Measurements from ENCODE around the gene MYO1G.

Gene MYO1G

DNA sequence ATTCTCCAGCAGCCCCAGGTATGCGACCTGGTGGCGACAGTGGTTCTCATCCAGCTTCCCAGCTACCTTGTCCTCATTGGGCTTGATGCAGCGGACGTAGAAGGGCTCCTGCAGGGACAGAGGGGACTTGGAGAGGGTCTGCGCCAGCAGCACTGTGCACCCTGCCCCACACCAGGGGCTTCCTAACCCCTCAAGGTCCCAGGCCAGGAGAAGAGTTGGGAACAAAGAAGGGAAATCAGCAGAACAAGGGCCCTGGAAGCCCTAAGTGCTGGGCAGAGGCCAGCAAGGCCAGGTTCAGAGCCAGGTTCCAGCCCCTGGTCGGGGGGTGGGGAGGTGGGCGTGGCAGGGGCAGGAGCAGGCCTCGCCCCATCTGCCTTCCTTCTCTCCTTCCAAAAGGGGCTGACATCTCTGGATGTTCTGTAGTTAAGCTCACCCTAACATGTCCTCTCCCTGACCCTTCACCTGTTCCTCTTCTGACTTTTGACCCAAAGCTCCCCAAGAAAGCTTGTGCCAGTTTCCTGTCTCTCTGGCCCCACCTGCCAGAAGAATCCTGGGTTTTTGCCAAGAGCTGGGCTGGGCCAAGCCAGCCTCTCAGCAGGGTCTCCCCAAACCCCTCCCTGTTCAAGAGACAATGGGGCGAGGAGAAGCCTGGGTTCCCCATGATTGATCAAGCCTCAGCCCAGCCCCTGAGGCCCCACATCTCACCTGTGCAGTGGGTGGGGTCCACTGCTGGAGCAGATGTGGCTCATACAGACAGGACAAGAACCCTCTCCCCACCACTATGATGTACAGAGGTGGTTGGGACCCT lies 11.9 kb downstream of the MYO1G start:
- Histone ChIP-seq H3K36me3 (ENCODE audit: control insufficient read depth, insufficient read depth, low read length) (no peaks in the 10 kb centered on the region), H3K4me1 (ENCODE audit: control insufficient read depth, insufficient read depth, low read length) (peaks cover 6% of the 10 kb centered on the region), H3K9me3 (ENCODE audit: control insufficient read depth, low read length) (no peaks in the 10 kb centered on the region), H3K4me3 (ENCODE audit: low read length) (no peak overlapping the region), H3K9ac (ENCODE audit: low read length) (no peak overlapping the region), H3K27me3 (ENCODE audit: control insufficient read depth, insufficient read depth, low read length) (peaks cover 20% of the 10 kb centered on the region)

DNA sequence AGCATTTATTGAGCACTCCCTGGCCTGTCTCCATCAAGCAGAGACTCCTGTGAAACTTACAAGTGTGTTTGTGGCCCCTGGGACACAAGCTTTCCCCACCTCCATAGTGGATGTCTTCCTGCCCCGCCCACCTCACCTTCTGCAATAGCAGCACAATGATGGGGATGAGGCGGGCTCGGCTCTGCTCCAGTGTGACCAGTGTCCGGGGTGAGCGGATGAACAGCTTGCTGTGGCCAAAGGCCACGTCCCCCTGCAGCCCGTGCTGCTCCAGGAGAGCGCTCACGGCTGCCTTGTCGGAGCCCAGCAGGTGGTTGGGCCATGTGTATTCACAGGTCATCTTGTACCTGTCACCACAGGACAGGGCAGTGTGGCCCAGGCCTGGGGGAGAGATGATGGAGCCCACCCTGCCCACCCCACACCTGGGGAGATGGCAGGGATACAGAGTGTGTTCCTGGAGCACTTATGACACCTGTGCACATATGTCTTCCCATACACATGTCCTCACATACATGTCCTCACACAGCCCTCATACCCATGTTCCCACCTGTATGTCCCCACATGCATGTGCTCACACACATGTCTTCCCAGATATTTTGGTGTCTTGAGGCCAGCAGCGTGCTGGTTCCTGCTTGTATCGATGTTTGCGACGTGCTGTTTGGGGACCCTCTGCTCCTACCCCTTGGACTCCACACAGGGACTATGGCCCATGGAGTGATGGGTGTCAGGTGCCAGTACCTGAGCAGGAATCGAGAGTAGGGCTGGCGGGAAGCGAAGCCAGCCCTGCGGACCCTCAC lies 12.7 kb downstream of the MYO1G start:
- H3K9ac ChIP-seq (ENCODE audit: low read length): no peak overlapping the region
- H3K4me1 ChIP-seq (ENCODE audit: control insufficient read depth, insufficient read depth, low read length): peaks cover 6% of the 10 kb centered on the region
- H3K27me3 ChIP-seq (ENCODE audit: control insufficient read depth, insufficient read depth, low read length): peaks cover 24% of the 10 kb centered on the region
- no peaks in the 10 kb centered on the region for H3K9me3 ChIP-seq (ENCODE audit: control insufficient read depth, low read length)
- no peaks in the 10 kb centered on the region for H3K36me3 ChIP-seq (ENCODE audit: control insufficient read depth, insufficient read depth, low read length)
- H3K4me3 ChIP-seq (ENCODE audit: low read length): no peak overlapping the region

- H3K36me3 ChIP-seq (ENCODE audit: control insufficient read depth, insufficient read depth, low read length): no peaks in the 10 kb centered on the region
- no peak overlapping the region for H3K4me3 ChIP-seq (ENCODE audit: low read length)
- peaks cover 6% of the 10 kb centered on the region for H3K4me1 ChIP-seq (ENCODE audit: control insufficient read depth, insufficient read depth, low read length)
- H3K9me3 ChIP-seq (ENCODE audit: control insufficient read depth, low read length): no peaks in the 10 kb centered on the region
- peaks cover 26% of the 10 kb centered on the region for H3K27me3 ChIP-seq (ENCODE audit: control insufficient read depth, insufficient read depth, low read length)
- H3K9ac ChIP-seq (ENCODE audit: low read length): no peak overlapping the region
These were observed 13.3 kb downstream of the MYO1G start for GRCh38 chr7:44965441-44965903.

GRCh38 chr7:44964831-44965440 lies 13.9 kb downstream of the MYO1G start:
- H3K9me3 ChIP-seq (ENCODE audit: control insufficient read depth, low read length): no peaks in the 10 kb centered on the region
- peaks cover 6% of the 10 kb centered on the region for H3K4me1 ChIP-seq (ENCODE audit: control insufficient read depth, insufficient read depth, low read length)
- H3K9ac ChIP-seq (ENCODE audit: low read length): no peak overlapping the region
- peaks cover 31% of the 10 kb centered on the region for H3K27me3 ChIP-seq (ENCODE audit: control insufficient read depth, insufficient read depth, low read length)
- H3K36me3 ChIP-seq (ENCODE audit: control insufficient read depth, insufficient read depth, low read length): no peaks in the 10 kb centered on the region
- H3K4me3 ChIP-seq (ENCODE audit: low read length): no peak overlapping the region

DNA sequence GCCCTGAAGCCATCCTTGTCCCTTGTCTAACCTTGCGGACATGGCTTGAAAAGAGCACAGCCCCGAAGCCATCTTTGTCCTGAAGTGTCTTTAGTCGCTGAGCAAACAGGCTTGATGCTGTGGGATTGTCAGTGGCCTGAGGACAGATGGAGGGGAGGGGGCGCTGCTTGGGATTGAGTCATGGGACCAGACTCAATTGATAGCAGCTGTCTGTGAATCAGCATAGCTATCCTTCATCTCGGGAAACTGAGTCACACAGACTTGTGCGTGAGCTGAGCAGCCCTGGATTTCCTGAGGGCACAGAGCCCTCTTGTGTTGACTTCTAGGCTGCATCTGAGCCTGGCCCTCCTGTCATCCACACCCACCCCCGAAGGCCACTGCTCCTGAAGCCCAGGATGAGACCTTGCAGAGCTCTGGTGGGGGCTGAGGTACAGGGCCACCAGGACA lies 14.4 kb downstream of the MYO1G start:
- Histone ChIP-seq H3K9ac (ENCODE audit: low read length) (no peak overlapping the region), H3K4me1 (ENCODE audit: control insufficient read depth, insufficient read depth, low read length) (peaks cover 6% of the 10 kb centered on the region), H3K27me3 (ENCODE audit: control insufficient read depth, insufficient read depth, low read length) (peaks cover 31% of the 10 kb centered on the region), H3K4me3 (ENCODE audit: low read length) (no peak overlapping the region), H3K36me3 (ENCODE audit: control insufficient read depth, insufficient read depth, low read length) (no peaks in the 10 kb centered on the region), H3K9me3 (ENCODE audit: control insufficient read depth, low read length) (no peaks in the 10 kb centered on the region)

DNA sequence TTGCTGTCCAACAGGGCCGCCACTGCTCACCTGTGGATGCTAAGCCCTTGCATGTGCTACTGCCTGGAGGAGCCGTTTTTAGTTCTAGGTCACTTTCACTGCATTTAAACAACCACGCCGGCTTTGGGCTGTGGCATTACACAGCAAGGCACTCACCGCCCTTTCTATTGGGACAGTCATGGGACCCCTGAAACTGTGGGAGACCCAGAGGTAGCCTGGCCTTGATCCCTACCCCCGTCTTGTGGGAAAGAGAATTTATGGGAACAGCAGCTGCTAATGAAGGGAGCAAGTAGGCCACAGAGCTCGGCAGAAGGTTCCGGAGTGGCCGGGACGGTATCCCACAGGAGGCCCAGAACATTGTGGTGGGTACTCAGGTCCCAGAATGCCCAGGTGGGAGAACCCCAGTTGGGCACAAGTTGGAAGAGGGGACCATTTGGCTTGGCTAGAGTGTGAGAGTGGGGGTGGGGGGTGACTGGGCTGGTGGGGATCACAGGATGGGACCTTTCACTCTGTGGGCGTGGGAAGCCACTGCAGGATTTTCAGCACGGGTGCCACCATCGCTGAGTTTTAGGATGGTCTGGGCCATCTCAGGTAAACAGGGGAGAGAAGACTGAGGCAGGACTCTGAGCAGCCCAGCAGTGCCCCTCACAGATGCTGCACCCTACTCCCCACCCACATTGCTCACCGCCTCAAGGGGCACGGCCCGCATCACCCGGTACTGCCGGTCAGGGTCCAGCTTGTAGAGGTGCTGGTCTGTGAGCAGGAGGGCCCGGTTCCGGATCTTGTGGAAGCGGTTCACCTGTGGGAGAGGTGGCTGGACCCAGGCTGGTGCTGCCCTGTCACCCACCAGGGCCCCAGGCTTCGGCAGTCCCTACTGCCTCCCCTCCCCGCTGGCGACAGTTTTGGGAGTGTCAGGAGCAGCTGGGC lies 15.2 kb downstream of the MYO1G start:
- H3K9ac ChIP-seq (ENCODE audit: low read length): no peak overlapping the region
- H3K4me1 ChIP-seq (ENCODE audit: control insufficient read depth, insufficient read depth, low read length): peaks cover 6% of the 10 kb centered on the region
- H3K27me3 ChIP-seq (ENCODE audit: control insufficient read depth, insufficient read depth, low read length): peaks cover 31% of the 10 kb centered on the region
- H3K9me3 ChIP-seq (ENCODE audit: control insufficient read depth, low read length): no peaks in the 10 kb centered on the region
- H3K36me3 ChIP-seq (ENCODE audit: control insufficient read depth, insufficient read depth, low read length): no peaks in the 10 kb centered on the region
- no peak overlapping the region for H3K4me3 ChIP-seq (ENCODE audit: low read length)

GRCh38 chr7:44962483-44963251 lies 16.1 kb downstream of the MYO1G start:
- H3K4me1 ChIP-seq (ENCODE audit: control insufficient read depth, insufficient read depth, low read length): peaks cover 6% of the 10 kb centered on the region
- peaks cover 31% of the 10 kb centered on the region for H3K27me3 ChIP-seq (ENCODE audit: control insufficient read depth, insufficient read depth, low read length)
- H3K9ac ChIP-seq (ENCODE audit: low read length): no peak overlapping the region
- peak overlapping the region; percentile 19 for H3K4me3 ChIP-seq (ENCODE audit: low read length)
- no peaks in the 10 kb centered on the region for H3K9me3 ChIP-seq (ENCODE audit: control insufficient read depth, low read length)
- H3K36me3 ChIP-seq (ENCODE audit: control insufficient read depth, insufficient read depth, low read length): no peaks in the 10 kb centered on the region

GRCh38 chr7:44961844-44962482 lies 16.9 kb downstream of the MYO1G start:
- Histone ChIP-seq H3K4me1 (ENCODE audit: control insufficient read depth, insufficient read depth, low read length) (peaks cover 3% of the 10 kb centered on the region), H3K4me3 (ENCODE audit: low read length) (peak overlapping the region; percentile 19), H3K9ac (ENCODE audit: low read length) (no peak overlapping the region), H3K9me3 (ENCODE audit: control insufficient read depth, low read length) (no peaks in the 10 kb centered on the region), H3K36me3 (ENCODE audit: control insufficient read depth, insufficient read depth, low read length) (no peaks in the 10 kb centered on the region), H3K27me3 (ENCODE audit: control insufficient read depth, insufficient read depth, low read length) (peaks cover 31% of the 10 kb centered on the region)

- Histone ChIP-seq H3K9me3 (ENCODE audit: control insufficient read depth, low read length) (no peaks in the 10 kb centered on the region), H3K27me3 (ENCODE audit: control insufficient read depth, insufficient read depth, low read length) (peaks cover 31% of the 10 kb centered on the region), H3K9ac (ENCODE audit: low read length) (no peak overlapping the region), H3K4me3 (ENCODE audit: low read length) (no peak overlapping the region), H3K36me3 (ENCODE audit: control insufficient read depth, insufficient read depth, low read length) (no peaks in the 10 kb centered on the region), H3K4me1 (ENCODE audit: control insufficient read depth, insufficient read depth, low read length) (no peaks in the 10 kb centered on the region)
These were observed 18.7 kb downstream of the MYO1G start for GRCh38 chr7:44960011-44960580.

GRCh38 chr7:44959433-44959951 lies 19.3 kb downstream of the MYO1G start:
- H3K4me3 ChIP-seq (ENCODE audit: low read length): no peak overlapping the region
- no peak overlapping the region for H3K9ac ChIP-seq (ENCODE audit: low read length)
- no peaks in the 10 kb centered on the region for H3K36me3 ChIP-seq (ENCODE audit: control insufficient read depth, insufficient read depth, low read length)
- H3K4me1 ChIP-seq (ENCODE audit: control insufficient read depth, insufficient read depth, low read length): no peaks in the 10 kb centered on the region
- H3K27me3 ChIP-seq (ENCODE audit: control insufficient read depth, insufficient read depth, low read length): peaks cover 31% of the 10 kb centered on the region
- no peaks in the 10 kb centered on the region for H3K9me3 ChIP-seq (ENCODE audit: control insufficient read depth, low read length)

All from mucosa of stomach (tissue), 1 donor.